H9 (cell line): Measurements from ENCODE around the gene GAD2. TPM values are rescaled to one million over a fixed set of nuclear protein-coding genes. Genes with fewer than 3 reads are reported as not detected.

Source experiments
- DNase-seq: peaks from one replicate; pipeline ENCODE4 v3.0.0-alpha.2; 2017
- H2AFZ ChIP-seq: one replicate; pipeline ENCODE4 v1.6.1; 2013; ENCODE audit warnings: mild to moderate bottlenecking, low read length, control low read depth, moderate library complexity
- H2AK5ac ChIP-seq: 2 replicates; pipeline ENCODE4 v1.6.1; 2013; ENCODE audit warnings: low read length, control low read depth, mixed read lengths; ENCODE audit not compliant: insufficient read length
- H2BK120ac ChIP-seq: one replicate; pipeline ENCODE4 v1.6.1; 2013; ENCODE audit warnings: low read depth, mild to moderate bottlenecking, low read length, control low read depth, inconsistent platforms; ENCODE audit not compliant: poor library complexity, severe bottlenecking
- H2BK12ac ChIP-seq: 2 replicates; pipeline ENCODE4 v1.6.1; 2013; ENCODE audit warnings: low read length, control low read depth, mixed read lengths, low read depth; ENCODE audit not compliant: insufficient read length
- H2BK15ac ChIP-seq: 2 replicates; pipeline ENCODE4 v1.6.1; 2013; ENCODE audit warnings: low read depth, low read length, control low read depth
- H2BK20ac ChIP-seq: one replicate; pipeline ENCODE4 v1.6.1; 2013; ENCODE audit warnings: low read depth, mild to moderate bottlenecking, low read length, control low read depth, inconsistent platforms; ENCODE audit not compliant: poor library complexity, severe bottlenecking
- H2BK5ac ChIP-seq: 2 replicates; pipeline ENCODE4 v1.6.1; 2013; ENCODE audit warnings: low read length, control low read depth, mixed read lengths; ENCODE audit not compliant: insufficient read length
- H3K14ac ChIP-seq: 2 replicates; pipeline ENCODE4 v1.6.1; 2013; ENCODE audit warnings: low read length, control low read depth; ENCODE audit not compliant: insufficient read depth
- H3K18ac ChIP-seq: 2 replicates; pipeline ENCODE4 v1.6.1; 2013; ENCODE audit warnings: low read depth, mild to moderate bottlenecking, mixed read lengths, low read length, control low read depth; ENCODE audit not compliant: insufficient read length
- H3K23ac ChIP-seq: 2 replicates; pipeline ENCODE4 v1.6.1; 2013; ENCODE audit warnings: low read length, control low read depth, mixed read lengths, low read depth; ENCODE audit not compliant: insufficient read length
- H3K23me2 ChIP-seq: 2 replicates; pipeline ENCODE4 v1.6.1; 2013; ENCODE audit warnings: low read depth, mild to moderate bottlenecking, mixed read lengths, low read length, control low read depth; ENCODE audit not compliant: insufficient read length, poor library complexity, severe bottlenecking
- H3K27ac ChIP-seq: 2 replicates; pipeline ENCODE4 v1.5.1; 2013; ENCODE audit warnings: low read length, control low read depth, mixed read lengths, low read depth; ENCODE audit not compliant: insufficient read length
- H3K27me3 ChIP-seq: 2 replicates; pipeline ENCODE4 v1.6.1; 2013; ENCODE audit warnings: low read length, control low read depth, inconsistent platforms; ENCODE audit not compliant: insufficient read depth
- H3K4ac ChIP-seq: 2 replicates; pipeline ENCODE4 v1.6.1; 2013; ENCODE audit warnings: low read depth, mild to moderate bottlenecking, control low read depth, inconsistent platforms, low read length, moderate library complexity
- H3K4me1 ChIP-seq: 2 replicates; pipeline ENCODE4 v1.6.1; 2013; ENCODE audit warnings: low read length, control low read depth, inconsistent platforms; ENCODE audit not compliant: insufficient read depth
- H3K4me2 ChIP-seq: 2 replicates; pipeline ENCODE4 v1.6.1; 2013; ENCODE audit warnings: low read length, control low read depth, mixed read lengths; ENCODE audit not compliant: insufficient read length, insufficient read depth
- H3K56ac ChIP-seq: 2 replicates; pipeline ENCODE4 v1.6.1; 2013; ENCODE audit warnings: low read depth, mild to moderate bottlenecking, mixed read lengths, low read length, control low read depth; ENCODE audit not compliant: insufficient read length
- H3K79me1 ChIP-seq: 2 replicates; pipeline ENCODE4 v1.6.1; 2013; ENCODE audit warnings: low read depth, mild to moderate bottlenecking, moderate library complexity, low read length, control low read depth, inconsistent platforms; ENCODE audit not compliant: insufficient read depth, poor library complexity, severe bottlenecking
- H3K79me2 ChIP-seq: 2 replicates; pipeline ENCODE4 v1.6.1; 2013; ENCODE audit warnings: low read length, control low read depth, inconsistent platforms; ENCODE audit not compliant: insufficient read depth
- H3K9ac ChIP-seq: 2 replicates; pipeline ENCODE4 v1.6.1; 2013; ENCODE audit warnings: low read length, control low read depth, mixed read lengths; ENCODE audit not compliant: insufficient read length; ENCODE audit errors: extremely low read depth
- H3K9me3 ChIP-seq: one replicate; pipeline ENCODE4 v1.6.1; 2013; ENCODE audit warnings: low read depth, low read length, inconsistent platforms; ENCODE audit not compliant: control insufficient read depth
- H3T11ph ChIP-seq: one replicate; pipeline ENCODE4 v1.6.1; 2013; ENCODE audit warnings: mild to moderate bottlenecking, low read length, control low read depth, inconsistent platforms
- H4K20me1 ChIP-seq: one replicate; pipeline ENCODE4 v1.6.1; 2013; ENCODE audit not compliant: control insufficient read depth, insufficient read length, insufficient read depth
- H4K5ac ChIP-seq: 2 replicates; pipeline ENCODE4 v1.6.1; 2013; ENCODE audit warnings: low read depth, mild to moderate bottlenecking, mixed read lengths, low read length, control low read depth; ENCODE audit not compliant: insufficient read length
- H4K8ac ChIP-seq: replicated peaks from 2 replicates; pipeline ENCODE4 v1.6.1; 2013; ENCODE audit warnings: low read length, control low read depth, mixed read lengths, low read depth; ENCODE audit not compliant: insufficient read length
- H4K91ac ChIP-seq: 2 replicates; pipeline ENCODE4 v1.6.1; 2013; ENCODE audit warnings: low read depth, mild to moderate bottlenecking, moderate library complexity, mixed read lengths, low read length, control low read depth; ENCODE audit not compliant: insufficient read length
- H3K27ac Mint-ChIP-seq, 3 experiments: 2 replicates in 2 of 3; 3 replicates in 1 of 3; pipeline ENCODE4 v1.8.0; 2020 to 2021; ENCODE audit warnings: mixed read lengths in 3 of 3, mild to moderate bottlenecking in 1 of 3, moderate library complexity in 1 of 3
- H3K27me3 Mint-ChIP-seq: 2 replicates; pipeline ENCODE4 v1.8.0; 2021; ENCODE audit warnings: low read depth, mild to moderate bottlenecking, moderate library complexity, mixed read lengths
- H3K36me3 Mint-ChIP-seq, 3 experiments: 2 replicates in 2 of 3; 3 replicates in 1 of 3; pipeline ENCODE4 v1.8.0; 2020 to 2021; ENCODE audit warnings: low read depth in 3 of 3, mixed read lengths in 3 of 3; ENCODE audit not compliant: insufficient read depth in 1 of 3
- H3K4me1 Mint-ChIP-seq, 2 experiments: 2 replicates each; pipeline ENCODE4 v1.8.0; 2020; ENCODE audit warnings: mixed read lengths in 2 of 2
- H3K4me3 Mint-ChIP-seq, 2 experiments: 2 replicates in 1 of 2; 3 replicates in 1 of 2; pipeline ENCODE4 v1.8.0; 2020 to 2021; ENCODE audit warnings: mild to moderate bottlenecking in 2 of 2, mixed read lengths in 2 of 2, moderate library complexity in 1 of 2
- H3K9me3 Mint-ChIP-seq, 2 experiments: 2 replicates in 1 of 2; 3 replicates in 1 of 2; pipeline ENCODE4 v1.8.0; 2020; ENCODE audit warnings: mild to moderate bottlenecking in 2 of 2, mixed read lengths in 2 of 2, moderate library complexity in 1 of 2
- WGBS: extraction: QIAGEN DNeasy Blood & Tissue Kit; methylation state at CpG from one replicate; pipeline ENCODE4 v1.1.7; 2013; ENCODE audit warnings: missing lambda C conversion rate, low lambda C conversion rate, mixed read lengths; ENCODE audit not compliant: insufficient read length; ENCODE audit errors: extremely low coverage; 5-methylcytosine and 5-hydroxymethylcytosine counted together
- total RNA-seq: library from RNA; stranded (reverse); gene quantifications from 2 replicates; pipeline ENCODE4 v1.2.1, GENCODE V29; 2021
- TF ChIP-seq, protein P1 (sequence below): fragments of 200-600 bp; sonication (generic); conservative IDR thresholded peaks from 3 replicates; pipeline ENCODE4 v1.8.0; 2021; ENCODE audit warnings: antibody characterized with exemption, mild to moderate bottlenecking

The GAD2 gene
- total RNA-seq, 1 experiment from 2014 or later, result 2.0 TPM

DNA sequence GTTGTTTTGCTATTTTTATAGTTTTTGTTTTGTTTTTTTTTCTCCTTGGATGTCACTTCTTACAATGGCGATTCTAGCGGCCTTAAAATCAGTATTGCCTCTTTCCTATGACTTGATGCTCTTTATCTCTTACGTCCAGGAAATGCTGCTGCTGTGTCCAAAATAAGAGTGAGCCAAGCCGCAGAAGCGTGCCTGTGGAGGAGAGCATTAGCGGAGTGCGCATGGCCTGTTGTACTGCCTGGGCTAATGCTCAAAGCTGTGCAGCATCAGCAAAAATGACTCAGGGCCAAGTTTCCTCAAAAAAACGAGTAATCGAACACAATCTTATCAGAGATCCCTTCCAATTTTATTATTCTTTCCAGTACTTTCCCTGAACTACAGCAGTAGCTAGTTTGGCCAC is 18.5 kb upstream of the GAD2 start:
- no peaks in the 10 kb centered on the region for H3K79me1 ChIP-seq
- no peak overlapping the region for H3K18ac ChIP-seq
- H3K9me3 ChIP-seq, result no peaks in the 10 kb centered on the region
- Mint-ChIP-seq H3K4me3 (no peak overlapping the region), H3K9me3 (no peaks in the 10 kb centered on the region), H3K36me3 (no peaks in the 10 kb centered on the region), H3K4me1 (peaks cover 6 to 13% of the 10 kb centered on the region in 2 experiments; a peak in 3 of 4 replicates), H3K27me3 (no peaks in the 10 kb centered on the region), H3K27ac (0 out of 7 replicates have a peak overlapping the region, but pooled peaks of 1 of the 3 experiments have one; percentile 8)
- WGBS, result no CpG with 5 or more reads among the region's 9 CpGs
- no peak overlapping the region for H3T11ph ChIP-seq
- no peak overlapping the region for H3K27ac ChIP-seq
- no peak overlapping the region for H3K23ac ChIP-seq
- no peak for DNase-seq
- H3K27me3 ChIP-seq, result no peaks in the 10 kb centered on the region
- H3K4me2 ChIP-seq, result no peak overlapping the region
- H3K23me2 ChIP-seq, result no peaks in the 10 kb centered on the region
- no peak overlapping the region for H3K9ac ChIP-seq
- H2BK15ac ChIP-seq, result no peak overlapping the region
- no peak overlapping the region for H3K56ac ChIP-seq
- no peak overlapping the region for H2AK5ac ChIP-seq
- no peak overlapping the region for H4K91ac ChIP-seq
- TF ChIP-seq, protein P1, sequence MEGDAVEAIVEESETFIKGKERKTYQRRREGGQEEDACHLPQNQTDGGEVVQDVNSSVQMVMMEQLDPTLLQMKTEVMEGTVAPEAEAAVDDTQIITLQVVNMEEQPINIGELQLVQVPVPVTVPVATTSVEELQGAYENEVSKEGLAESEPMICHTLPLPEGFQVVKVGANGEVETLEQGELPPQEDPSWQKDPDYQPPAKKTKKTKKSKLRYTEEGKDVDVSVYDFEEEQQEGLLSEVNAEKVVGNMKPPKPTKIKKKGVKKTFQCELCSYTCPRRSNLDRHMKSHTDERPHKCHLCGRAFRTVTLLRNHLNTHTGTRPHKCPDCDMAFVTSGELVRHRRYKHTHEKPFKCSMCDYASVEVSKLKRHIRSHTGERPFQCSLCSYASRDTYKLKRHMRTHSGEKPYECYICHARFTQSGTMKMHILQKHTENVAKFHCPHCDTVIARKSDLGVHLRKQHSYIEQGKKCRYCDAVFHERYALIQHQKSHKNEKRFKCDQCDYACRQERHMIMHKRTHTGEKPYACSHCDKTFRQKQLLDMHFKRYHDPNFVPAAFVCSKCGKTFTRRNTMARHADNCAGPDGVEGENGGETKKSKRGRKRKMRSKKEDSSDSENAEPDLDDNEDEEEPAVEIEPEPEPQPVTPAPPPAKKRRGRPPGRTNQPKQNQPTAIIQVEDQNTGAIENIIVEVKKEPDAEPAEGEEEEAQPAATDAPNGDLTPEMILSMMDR, result no peak
- no peak overlapping the region for H4K8ac ChIP-seq
- H2BK120ac ChIP-seq, result no peak overlapping the region
- H3K4me1 ChIP-seq, result peaks cover 5% of the 10 kb centered on the region; the same call in 1 of the 2 replicates
- no peak overlapping the region for H3K14ac ChIP-seq
- no peak overlapping the region for H2BK20ac ChIP-seq
- H4K5ac ChIP-seq, result no peak overlapping the region
- no peak overlapping the region for H2BK5ac ChIP-seq
- H3K4ac ChIP-seq, result no peak overlapping the region
- no peaks in the 10 kb centered on the region for H3K79me2 ChIP-seq
- no peaks in the 10 kb centered on the region for H4K20me1 ChIP-seq
- no peak overlapping the region for H2AFZ ChIP-seq
- no peak overlapping the region for H2BK12ac ChIP-seq
